ENCODE data around the gene BCL2L13.
"Not testable (repeated sequence)": the region's sequence is repeated elsewhere in the genome, so short reads cannot be mapped to it uniquely, and the experiment has no call there.

BCL2L13 gene

DNA sequence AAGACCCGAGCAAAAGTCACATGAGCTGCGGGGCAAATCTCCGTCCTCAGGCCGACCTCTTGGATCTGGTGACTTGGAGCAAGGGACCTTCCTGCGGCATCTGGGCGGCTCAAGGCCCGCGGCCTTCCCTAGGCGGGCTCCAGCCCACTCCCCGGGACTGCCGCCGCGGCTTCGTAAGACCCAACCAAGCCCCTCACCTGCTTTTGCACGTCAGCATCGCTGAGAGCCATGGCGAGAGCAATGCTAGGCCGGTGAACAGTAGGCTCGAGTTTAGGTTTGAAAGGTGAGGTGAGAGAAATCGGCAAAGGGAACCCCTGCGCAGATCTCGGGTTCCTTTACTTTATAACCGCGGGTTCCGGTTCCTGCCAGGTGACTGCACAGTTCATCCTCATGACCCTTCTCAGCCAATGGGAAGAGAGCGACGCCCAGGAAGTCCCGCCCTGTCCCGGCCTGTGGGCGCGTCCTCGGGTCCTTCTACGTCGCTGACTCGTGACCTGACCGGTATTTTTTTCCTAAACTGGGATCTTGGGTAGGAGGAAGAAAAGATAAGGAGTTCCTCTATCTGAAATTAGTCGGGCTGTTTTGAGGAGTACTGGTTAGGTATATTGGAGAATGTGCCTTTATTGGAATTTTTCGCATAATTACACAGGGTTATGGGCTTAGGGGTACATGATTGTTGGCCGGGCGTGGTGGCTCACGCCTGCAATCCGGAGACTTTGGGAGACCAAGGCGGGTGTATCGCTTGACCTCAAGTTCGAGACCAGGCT is 10.0 kb upstream of the BCL2L13 start, which contains the start of gene ATP6V1E1:
Gene ATP6V1E1 (minus strand): TSS at position 344 of the 767 bp plus-strand sequence. CDS start 114 bp downstream, at position 230.
- peak within 1 kb of the TSS; percentile 100 for H3K4me3 Mint-ChIP-seq
- no peaks in the 10 kb centered on the region for H3K27me3 Mint-ChIP-seq
- peak within 1 kb of the TSS; percentile 99 for H3K27ac Mint-ChIP-seq
- H3K4me1 Mint-ChIP-seq (ENCODE audit: low read depth): peaks cover 38% of the 10 kb centered on the region
- H3K36me3 Mint-ChIP-seq (ENCODE audit: low read depth): peaks cover 15% of the 10 kb centered on the region
- no peaks in the 10 kb centered on the region for H3K9me3 Mint-ChIP-seq

DNA sequence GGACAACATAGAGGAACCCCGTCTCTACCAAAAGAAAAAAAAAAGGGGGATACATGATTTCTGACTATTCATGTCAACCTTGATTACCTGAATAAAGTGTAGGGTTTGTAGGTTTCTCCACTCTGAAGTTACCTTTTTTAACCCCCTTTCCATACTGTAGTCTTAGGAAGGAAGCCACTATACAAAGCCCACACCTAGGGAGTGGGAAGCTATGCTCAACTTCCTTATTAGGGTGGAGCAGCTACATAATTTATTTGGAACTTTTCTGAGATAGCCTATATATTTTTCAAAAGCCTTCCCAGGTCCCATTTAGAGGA is 9.4 kb upstream of the BCL2L13 start:
- Mint-ChIP-seq H3K36me3 (ENCODE audit: low read depth) (peaks cover 10% of the 10 kb centered on the region), H3K27ac (peak overlapping the region; percentile 99), H3K9me3 (no peaks in the 10 kb centered on the region), H3K4me1 (ENCODE audit: low read depth) (peaks cover 32% of the 10 kb centered on the region), H3K4me3 (peak overlapping the region; percentile 100), H3K27me3 (no peaks in the 10 kb centered on the region)

GRCh38 chr22:17629641-17630040 is 8.9 kb upstream of the BCL2L13 start:
- no peak overlapping the region for H3K27ac Mint-ChIP-seq
- peak overlapping the region; percentile 100 for H3K4me3 Mint-ChIP-seq
- no peaks in the 10 kb centered on the region for H3K27me3 Mint-ChIP-seq
- H3K4me1 Mint-ChIP-seq (ENCODE audit: low read depth): peaks cover 30% of the 10 kb centered on the region
- peaks cover 9% of the 10 kb centered on the region for H3K36me3 Mint-ChIP-seq (ENCODE audit: low read depth)
- H3K9me3 Mint-ChIP-seq: no peaks in the 10 kb centered on the region

GRCh38 chr22:17631076-17631565 is 7.4 kb upstream of the BCL2L13 start:
- H3K27me3 Mint-ChIP-seq: no peaks in the 10 kb centered on the region
- no peak overlapping the region for H3K27ac Mint-ChIP-seq
- H3K4me1 Mint-ChIP-seq (ENCODE audit: low read depth): peaks cover 19% of the 10 kb centered on the region
- no peaks in the 10 kb centered on the region for H3K9me3 Mint-ChIP-seq
- H3K36me3 Mint-ChIP-seq (ENCODE audit: low read depth): no peaks in the 10 kb centered on the region
- H3K4me3 Mint-ChIP-seq: no peak overlapping the region

DNA sequence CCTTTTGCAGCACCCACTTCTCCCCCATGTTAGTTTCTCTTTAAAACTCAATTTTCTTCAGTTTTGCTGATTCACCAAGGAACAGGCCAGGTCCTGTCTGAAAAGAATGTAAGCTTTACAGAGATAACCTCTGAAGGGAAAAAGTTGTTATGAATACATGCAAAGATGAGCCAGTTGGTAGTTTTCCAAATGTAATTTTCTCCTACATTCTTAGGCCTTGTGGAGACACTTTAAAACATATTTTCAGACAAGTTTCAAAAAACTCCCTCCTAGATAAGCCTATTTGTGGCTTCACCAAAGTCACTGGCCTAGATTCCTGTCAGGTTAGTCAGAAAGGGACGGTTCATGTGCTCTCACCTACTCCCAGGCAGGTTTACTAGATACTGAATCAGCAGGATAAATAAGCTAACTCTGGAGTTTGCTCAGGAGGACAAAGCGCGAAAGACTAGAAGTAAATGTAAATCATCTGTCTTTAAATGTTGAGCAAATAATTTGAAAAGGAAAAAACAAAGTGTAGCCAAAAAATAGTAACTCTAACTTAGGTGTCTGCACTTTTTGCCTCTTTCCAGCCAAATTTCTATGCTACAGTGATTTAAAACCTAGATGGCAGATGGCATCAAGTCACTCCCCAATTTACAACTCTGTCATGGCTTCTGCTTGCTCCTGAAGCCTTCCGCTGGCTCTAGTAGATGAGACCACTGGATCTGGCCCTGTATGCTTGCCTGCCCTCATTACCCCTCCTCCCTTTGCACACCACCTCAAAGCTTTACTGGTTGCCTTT is 5.2 kb upstream of the BCL2L13 start:
- Mint-ChIP-seq H3K36me3 (ENCODE audit: low read depth) (peaks cover 6% of the 10 kb centered on the region), H3K27ac (no peak overlapping the region), H3K4me3 (no peak overlapping the region), H3K9me3 (no peaks in the 10 kb centered on the region), H3K4me1 (ENCODE audit: low read depth) (peaks cover 24% of the 10 kb centered on the region), H3K27me3 (no peaks in the 10 kb centered on the region)

- no peaks in the 10 kb centered on the region for H3K27me3 Mint-ChIP-seq
- H3K9me3 Mint-ChIP-seq: no peaks in the 10 kb centered on the region
- peaks cover 20% of the 10 kb centered on the region for H3K4me1 Mint-ChIP-seq (ENCODE audit: low read depth)
- H3K27ac Mint-ChIP-seq: no peak overlapping the region
- peaks cover 6% of the 10 kb centered on the region for H3K36me3 Mint-ChIP-seq (ENCODE audit: low read depth)
- H3K4me3 Mint-ChIP-seq: no peak overlapping the region
Measured at GRCh38 chr22:17633998-17634323, 4.6 kb upstream of the BCL2L13 start.

DNA sequence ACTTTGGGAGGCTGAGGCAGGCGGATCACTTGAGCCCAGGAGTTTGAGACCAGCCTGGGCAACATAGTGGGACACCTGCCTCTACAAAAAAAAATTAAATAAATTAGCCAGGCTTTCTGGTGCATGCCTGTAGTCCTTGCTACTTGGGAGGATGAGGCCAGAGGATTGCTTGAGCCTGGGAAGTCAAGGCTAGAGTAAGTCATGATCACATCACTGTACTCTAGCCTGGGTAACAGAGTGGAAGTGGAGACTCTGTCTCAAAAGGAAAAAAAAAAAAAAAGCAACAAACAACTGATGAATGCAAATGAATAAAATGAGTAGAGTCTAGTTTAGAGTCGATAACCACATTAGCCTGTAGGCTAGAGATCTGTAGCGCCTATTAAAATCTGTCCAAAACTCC is 3.9 kb upstream of the BCL2L13 start:
- no peak overlapping the region for H3K27ac Mint-ChIP-seq
- no peaks in the 10 kb centered on the region for H3K27me3 Mint-ChIP-seq
- H3K4me1 Mint-ChIP-seq (ENCODE audit: low read depth): peaks cover 21% of the 10 kb centered on the region
- no peak overlapping the region for H3K4me3 Mint-ChIP-seq
- H3K9me3 Mint-ChIP-seq: no peaks in the 10 kb centered on the region
- peaks cover 12% of the 10 kb centered on the region for H3K36me3 Mint-ChIP-seq (ENCODE audit: low read depth)

DNA sequence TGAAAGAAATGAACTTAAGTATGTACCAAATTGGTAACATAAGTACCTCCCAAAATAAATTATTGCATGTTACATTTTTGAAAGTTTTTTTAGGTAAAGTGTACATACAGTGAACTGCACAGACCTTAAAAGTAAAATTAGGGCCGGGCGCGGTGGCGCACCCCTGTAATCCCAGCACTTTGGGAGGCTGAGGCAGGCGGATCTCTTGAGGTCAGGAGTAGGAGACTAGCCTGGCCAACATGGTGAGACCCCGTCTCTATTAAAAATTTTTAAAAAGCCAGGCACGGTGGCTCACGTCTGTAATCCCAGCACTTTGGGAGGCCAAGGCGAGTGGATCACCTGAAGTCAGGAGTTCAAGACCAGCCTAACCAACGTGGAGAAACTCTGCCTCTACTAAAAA is 1.7 kb upstream of the BCL2L13 start:
- H3K27me3 Mint-ChIP-seq, H3K9me3 Mint-ChIP-seq, H3K4me3 Mint-ChIP-seq, H3K27ac Mint-ChIP-seq: not testable (repeated sequence)
- Mint-ChIP-seq H3K36me3 (ENCODE audit: low read depth) (peaks cover 12% of the 10 kb centered on the region), H3K4me1 (ENCODE audit: low read depth) (peaks cover 23% of the 10 kb centered on the region)

- H3K27ac Mint-ChIP-seq: peak overlapping the region; percentile 100
- peak overlapping the region; percentile 100 for H3K4me3 Mint-ChIP-seq
- H3K27me3 Mint-ChIP-seq: no peaks in the 10 kb centered on the region
- H3K4me1 Mint-ChIP-seq (ENCODE audit: low read depth): peaks cover 26% of the 10 kb centered on the region
- H3K9me3 Mint-ChIP-seq: no peaks in the 10 kb centered on the region
- peaks cover 18% of the 10 kb centered on the region for H3K36me3 Mint-ChIP-seq (ENCODE audit: low read depth)
Measured at GRCh38 chr22:17637490-17638181, 921 bp upstream of the BCL2L13 start.

GRCh38 chr22:17638182-17638431 is 450 bp upstream of the BCL2L13 start:
- H3K9me3 Mint-ChIP-seq: no peaks in the 10 kb centered on the region
- peak overlapping the region; percentile 100 for H3K27ac Mint-ChIP-seq
- H3K4me1 Mint-ChIP-seq (ENCODE audit: low read depth): peaks cover 31% of the 10 kb centered on the region
- H3K27me3 Mint-ChIP-seq: no peaks in the 10 kb centered on the region
- peak overlapping the region; percentile 100 for H3K4me3 Mint-ChIP-seq
- H3K36me3 Mint-ChIP-seq (ENCODE audit: low read depth): peaks cover 22% of the 10 kb centered on the region

DNA sequence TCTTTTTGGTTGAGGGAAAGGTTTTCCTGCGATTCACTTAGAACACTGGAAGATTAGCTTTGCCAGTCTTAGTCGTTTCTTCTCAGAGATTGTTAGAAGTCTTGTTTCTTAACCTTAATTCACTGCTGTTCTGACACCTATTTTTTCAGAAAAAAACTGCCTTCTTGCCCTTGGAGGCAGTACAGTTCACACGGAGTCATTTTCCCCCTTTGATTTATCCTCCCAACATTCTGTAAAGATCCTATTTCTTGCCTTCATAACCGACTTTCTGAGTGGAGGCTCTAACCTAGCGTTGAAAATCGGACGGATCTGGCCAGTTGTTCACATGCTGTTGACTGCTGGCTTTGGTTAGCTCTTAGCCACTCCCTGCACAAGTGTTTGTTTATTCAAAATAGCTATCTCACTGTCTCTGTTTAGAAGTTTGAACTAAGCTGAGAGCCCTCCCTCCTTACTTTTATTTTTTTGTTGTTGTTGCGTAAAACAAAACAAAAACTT is 737 bp downstream of the BCL2L13 start:
- H3K4me1 Mint-ChIP-seq (ENCODE audit: low read depth): peaks cover 31% of the 10 kb centered on the region
- peaks cover 22% of the 10 kb centered on the region for H3K36me3 Mint-ChIP-seq (ENCODE audit: low read depth)
- peak overlapping the region; percentile 100 for H3K27ac Mint-ChIP-seq
- H3K4me3 Mint-ChIP-seq: peak overlapping the region; percentile 100
- no peaks in the 10 kb centered on the region for H3K9me3 Mint-ChIP-seq
- no peaks in the 10 kb centered on the region for H3K27me3 Mint-ChIP-seq

DNA sequence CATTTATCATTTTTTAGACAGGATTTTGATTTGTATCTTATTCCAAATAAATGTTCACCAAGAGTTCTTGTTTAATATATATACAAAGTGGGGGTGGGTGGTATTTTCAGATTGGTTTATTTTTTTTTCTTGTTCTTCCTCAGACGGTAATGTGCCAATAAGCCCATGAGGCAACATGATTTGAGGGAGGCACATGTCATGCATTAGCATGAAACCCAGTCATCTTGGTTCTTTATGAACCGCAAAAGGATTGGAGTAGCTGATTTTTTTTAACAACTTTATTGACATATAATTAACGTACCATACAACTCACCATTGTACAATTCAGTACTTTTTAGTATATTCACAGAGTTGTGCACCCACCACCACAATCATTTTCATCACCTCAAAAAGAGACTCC is 2.7 kb downstream of the BCL2L13 start:
- H3K4me3 Mint-ChIP-seq: no peak overlapping the region
- H3K9me3 Mint-ChIP-seq: no peaks in the 10 kb centered on the region
- peaks cover 35% of the 10 kb centered on the region for H3K4me1 Mint-ChIP-seq (ENCODE audit: low read depth)
- peaks cover 28% of the 10 kb centered on the region for H3K36me3 Mint-ChIP-seq (ENCODE audit: low read depth)
- H3K27ac Mint-ChIP-seq: no peak overlapping the region
- no peaks in the 10 kb centered on the region for H3K27me3 Mint-ChIP-seq

GRCh38 chr22:17642357-17642756 is 3.8 kb downstream of the BCL2L13 start:
- Mint-ChIP-seq H3K36me3 (ENCODE audit: low read depth) (peaks cover 28% of the 10 kb centered on the region), H3K4me1 (ENCODE audit: low read depth) (peaks cover 35% of the 10 kb centered on the region)
- H3K4me3 Mint-ChIP-seq, H3K9me3 Mint-ChIP-seq, H3K27me3 Mint-ChIP-seq, H3K27ac Mint-ChIP-seq: not testable (repeated sequence)

- Mint-ChIP-seq H3K9me3 (no peaks in the 10 kb centered on the region), H3K27me3 (no peaks in the 10 kb centered on the region), H3K27ac (peak overlapping the region; percentile 32), H3K4me1 (ENCODE audit: low read depth) (peaks cover 13% of the 10 kb centered on the region), H3K4me3 (no peak overlapping the region), H3K36me3 (ENCODE audit: low read depth) (peaks cover 12% of the 10 kb centered on the region)
Measured at GRCh38 chr22:17647452-17647851, 8.9 kb downstream of the BCL2L13 start.

DNA sequence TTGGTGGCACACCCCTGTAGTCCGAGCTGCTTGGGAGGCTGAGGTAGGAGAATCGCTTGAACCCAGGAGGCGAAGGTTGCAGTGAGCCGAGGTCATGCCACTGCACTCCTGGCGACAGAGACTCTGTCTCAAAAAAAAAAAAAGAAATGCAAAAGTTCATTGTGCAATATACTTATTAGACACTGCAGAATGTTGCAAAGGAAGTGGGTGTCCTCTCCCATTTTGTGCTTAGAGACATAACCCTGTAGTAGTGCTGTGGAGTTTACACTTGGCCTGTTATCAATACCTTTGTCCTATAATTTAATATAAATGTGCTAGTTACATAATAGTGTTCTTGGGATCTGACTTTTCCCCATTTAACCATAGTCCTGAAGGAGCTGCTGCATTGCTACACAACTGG is 9.4 kb downstream of the BCL2L13 start:
- H3K27me3 Mint-ChIP-seq: no peaks in the 10 kb centered on the region
- H3K36me3 Mint-ChIP-seq (ENCODE audit: low read depth): peaks cover 8% of the 10 kb centered on the region
- H3K4me3 Mint-ChIP-seq: no peak overlapping the region
- no peak overlapping the region for H3K27ac Mint-ChIP-seq
- peaks cover 8% of the 10 kb centered on the region for H3K4me1 Mint-ChIP-seq (ENCODE audit: low read depth)
- H3K9me3 Mint-ChIP-seq: no peaks in the 10 kb centered on the region
